GM12891 (cell line): ENCODE data around the gene VWA7.

Experiments used
- PAX5 ChIP-seq: IDR thresholded peaks from 2 replicates; pipeline ENCODE4 v1.6.1; 2011; ENCODE audit warnings: low read length, moderate library complexity, mild to moderate bottlenecking; ENCODE audit not compliant: insufficient read depth, severe bottlenecking
- POLR2A ChIP-seq: IDR thresholded peaks from 2 replicates; pipeline ENCODE4 v1.6.1; 2011; ENCODE audit warnings: low read depth, low read length, control low read depth
- POLR2AphosphoS5 ChIP-seq: IDR thresholded peaks from 2 replicates; pipeline ENCODE4 v1.6.1; 2011; ENCODE audit warnings: low read depth, low read length, control low read depth
- POU2F2 ChIP-seq: IDR thresholded peaks from 2 replicates; pipeline ENCODE4 v1.6.1; 2011; ENCODE audit warnings: low read depth, mild to moderate bottlenecking, control low read depth, low read length, moderate library complexity
- SPI1 ChIP-seq: IDR thresholded peaks from 2 replicates; pipeline ENCODE4 v1.6.1; 2011; ENCODE audit warnings: low read depth, low read length, control low read depth
- TAF1 ChIP-seq: IDR thresholded peaks from 2 replicates; pipeline ENCODE4 v1.6.1; 2011; ENCODE audit warnings: low read depth, low read length, control low read depth

GRCh38 chr6:31728767-31729514 is 48.2 kb downstream of the VWA7 start, which contains the start of gene DDAH2:
- TF ChIP-seq POLR2A: no peak
- TF ChIP-seq POLR2AphosphoS5: no peak
- TF ChIP-seq POU2F2: 0 out of 2 replicates have a peak, but pooled peaks have one; percentile 43
- TF ChIP-seq TAF1: no peak
- TF ChIP-seq PAX5: no peak
- TF ChIP-seq SPI1: no peak
